ENCODE data around the gene CD9.
A peak's percentile ranks its signal among the peaks of the same experiment; 100 is the strongest.

CD9 gene

DNA sequence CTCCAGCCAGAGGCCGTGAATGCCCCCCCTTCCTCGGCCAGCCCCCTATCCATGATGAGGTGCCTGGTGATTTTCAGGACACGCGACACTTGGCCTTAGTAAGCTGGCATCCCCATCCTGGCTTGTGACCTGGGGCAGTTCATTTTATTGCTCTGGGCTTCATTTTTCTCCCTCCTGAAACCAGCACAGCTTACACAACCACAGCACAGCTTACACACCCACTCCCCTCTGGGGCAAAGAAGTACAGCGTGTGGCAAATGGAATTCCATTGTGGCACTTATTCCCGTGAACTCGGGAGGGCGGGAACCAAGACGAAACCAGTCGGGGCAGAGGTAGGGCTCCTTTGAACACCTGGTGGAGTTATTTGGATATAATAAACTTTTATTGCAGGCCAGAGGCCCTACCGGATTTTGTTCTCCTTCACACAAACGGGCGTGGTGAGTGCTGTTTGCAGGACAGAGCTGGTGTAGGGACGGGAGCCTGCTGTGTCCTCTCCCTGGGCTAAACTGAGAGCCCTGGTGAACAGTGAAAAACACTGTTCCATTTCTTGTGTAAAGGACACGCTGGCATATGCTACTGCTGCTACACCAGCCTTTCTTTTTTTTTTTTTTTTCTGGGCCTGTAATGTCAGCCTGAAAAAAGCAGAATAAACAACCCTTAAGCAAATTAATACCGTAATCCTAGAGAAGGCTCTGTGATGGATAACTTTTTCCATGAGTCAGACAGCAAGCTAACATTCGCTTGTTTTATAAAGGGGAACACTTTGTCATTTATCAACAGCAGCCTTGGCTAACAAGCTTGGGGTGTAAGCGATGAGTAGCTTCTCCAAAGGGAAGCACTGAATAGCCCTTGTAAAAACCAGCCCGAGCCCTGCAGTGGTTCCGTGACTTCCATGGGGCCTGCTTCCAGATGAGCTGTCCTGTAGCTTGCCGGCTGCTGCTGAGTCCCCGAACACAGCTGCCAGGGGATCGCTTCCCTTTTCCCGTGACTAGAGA, 29.3 kb downstream of the CD9 start:
- H3K36me3 ChIP-seq (ENCODE audit: control insufficient read depth, insufficient read depth, low read length): no peaks in the 10 kb centered on the region
- DNase-seq: no peak
- H3K27me3 ChIP-seq (replicated peaks; ENCODE audit: control insufficient read depth, insufficient read depth, low read length, poor library complexity, severe bottlenecking): no peaks in the 10 kb centered on the region
- no peaks in the 10 kb centered on the region for H3K9me3 ChIP-seq (ENCODE audit: control insufficient read depth, low read length)
- H3K27ac ChIP-seq (ENCODE audit: insufficient read depth, low read length, poor library complexity, severe bottlenecking): no peak overlapping the region
- peaks cover 6% of the 10 kb centered on the region for H3K4me1 ChIP-seq (ENCODE audit: control insufficient read depth, insufficient read depth, low read length, poor library complexity, severe bottlenecking)
- no peak overlapping the region for H3K4me3 ChIP-seq (ENCODE audit: insufficient read depth, low read depth, low read length, poor library complexity, severe bottlenecking)

DNA sequence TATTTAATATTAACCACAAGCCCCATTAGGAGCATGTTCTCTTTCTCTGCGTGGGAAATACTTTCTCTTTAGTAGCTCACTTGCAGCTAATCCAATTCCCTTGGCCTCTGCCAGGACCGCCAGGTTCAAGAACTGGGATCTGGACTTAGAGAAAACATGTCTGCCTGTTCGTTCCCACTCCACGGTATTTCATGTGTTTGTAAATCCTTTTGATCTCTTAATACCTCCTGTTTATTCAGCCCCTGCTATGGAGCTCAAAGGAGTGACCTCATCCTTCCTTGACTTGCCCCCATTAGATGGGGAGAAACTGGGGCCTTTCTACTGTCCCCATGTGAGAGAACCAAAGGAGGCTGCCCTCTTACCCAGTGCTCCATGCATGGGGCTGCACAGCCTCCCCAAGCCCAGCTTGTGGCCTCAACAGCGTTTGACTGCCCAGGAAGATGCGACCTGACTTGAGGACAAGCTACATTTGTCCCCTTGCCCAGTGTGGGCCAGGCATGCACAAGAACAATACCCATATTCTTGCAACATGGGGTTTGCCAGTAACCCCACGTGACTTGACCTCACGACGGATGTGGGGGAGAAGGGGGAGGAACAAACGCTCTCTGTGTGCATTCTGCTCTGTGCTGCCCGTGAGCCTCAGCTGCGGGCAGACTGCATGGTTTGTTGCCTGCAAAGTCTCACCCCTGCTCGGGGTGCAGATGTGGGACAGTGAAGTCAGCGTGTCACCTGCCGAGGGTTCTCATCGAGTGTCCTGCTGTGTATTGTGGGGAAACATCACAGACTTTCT, 30.3 kb downstream of the CD9 start:
- peak; percentile 51 to 69 (median 68) for DNase-seq
- H3K4me1 ChIP-seq (ENCODE audit: control insufficient read depth, insufficient read depth, low read length, poor library complexity, severe bottlenecking): peaks cover 6% of the 10 kb centered on the region
- no peaks in the 10 kb centered on the region for H3K9me3 ChIP-seq (ENCODE audit: control insufficient read depth, low read length)
- no peaks in the 10 kb centered on the region for H3K36me3 ChIP-seq (ENCODE audit: control insufficient read depth, insufficient read depth, low read length)
- H3K27ac ChIP-seq (ENCODE audit: insufficient read depth, low read length, poor library complexity, severe bottlenecking): peak overlapping the region; percentile 37
- no peaks in the 10 kb centered on the region for H3K27me3 ChIP-seq (replicated peaks; ENCODE audit: control insufficient read depth, insufficient read depth, low read length, poor library complexity, severe bottlenecking)
- H3K4me3 ChIP-seq (ENCODE audit: insufficient read depth, low read depth, low read length, poor library complexity, severe bottlenecking): no peak overlapping the region

DNA sequence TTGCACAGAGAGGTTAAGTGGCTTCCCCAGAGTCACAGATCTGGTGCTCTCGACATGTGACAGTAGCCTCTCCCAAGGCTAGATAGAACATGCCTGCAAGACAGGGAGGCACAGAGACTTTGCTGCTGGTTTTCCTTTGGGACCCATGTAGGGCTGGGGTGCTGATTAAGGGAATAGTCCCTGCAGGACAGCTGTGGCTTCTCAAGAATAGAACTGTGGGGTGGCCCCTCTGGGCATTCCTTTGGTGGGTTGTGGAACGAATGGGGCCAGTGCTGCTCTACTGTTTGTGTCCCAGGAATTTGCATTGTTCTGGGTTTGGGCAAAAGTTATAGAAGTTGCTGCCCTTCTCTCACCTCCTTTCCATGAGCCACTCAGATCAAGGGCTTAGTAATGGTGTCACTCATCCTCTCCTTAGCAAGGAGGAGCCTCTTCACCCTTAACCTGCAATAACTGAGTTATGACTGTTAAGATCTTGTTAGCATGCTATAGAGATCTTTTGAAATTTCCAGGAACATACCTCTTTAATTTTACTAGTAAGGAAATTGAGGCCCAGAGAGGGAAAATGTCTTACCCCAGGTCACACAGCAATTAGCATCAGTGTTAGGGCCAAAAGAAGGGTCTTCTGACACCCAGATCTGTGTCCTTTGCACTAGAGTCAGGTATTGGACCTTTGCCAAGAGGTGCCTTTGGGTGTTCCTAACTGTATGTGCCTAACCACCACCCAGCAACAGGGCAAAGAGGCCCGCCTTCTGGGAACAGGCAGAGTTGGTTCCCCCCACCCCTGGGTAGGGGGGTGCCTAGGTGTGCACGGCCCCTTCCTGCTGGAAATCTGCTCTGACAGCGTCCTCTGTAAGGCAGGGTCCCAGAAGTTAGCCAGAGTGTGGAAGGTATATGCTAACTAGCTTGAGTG, 31.4 kb downstream of the CD9 start:
- Histone ChIP-seq H3K36me3 (ENCODE audit: control insufficient read depth, insufficient read depth, low read length) (no peaks in the 10 kb centered on the region), H3K9me3 (ENCODE audit: control insufficient read depth, low read length) (no peaks in the 10 kb centered on the region), H3K4me3 (ENCODE audit: insufficient read depth, low read depth, low read length, poor library complexity, severe bottlenecking) (no peak overlapping the region), H3K4me1 (ENCODE audit: control insufficient read depth, insufficient read depth, low read length, poor library complexity, severe bottlenecking) (peaks cover 6% of the 10 kb centered on the region), H3K27ac (ENCODE audit: insufficient read depth, low read length, poor library complexity, severe bottlenecking) (peak overlapping the region; percentile 37), H3K27me3 (replicated peaks; ENCODE audit: control insufficient read depth, insufficient read depth, low read length, poor library complexity, severe bottlenecking) (no peaks in the 10 kb centered on the region)
- DNase-seq: no peak

DNA sequence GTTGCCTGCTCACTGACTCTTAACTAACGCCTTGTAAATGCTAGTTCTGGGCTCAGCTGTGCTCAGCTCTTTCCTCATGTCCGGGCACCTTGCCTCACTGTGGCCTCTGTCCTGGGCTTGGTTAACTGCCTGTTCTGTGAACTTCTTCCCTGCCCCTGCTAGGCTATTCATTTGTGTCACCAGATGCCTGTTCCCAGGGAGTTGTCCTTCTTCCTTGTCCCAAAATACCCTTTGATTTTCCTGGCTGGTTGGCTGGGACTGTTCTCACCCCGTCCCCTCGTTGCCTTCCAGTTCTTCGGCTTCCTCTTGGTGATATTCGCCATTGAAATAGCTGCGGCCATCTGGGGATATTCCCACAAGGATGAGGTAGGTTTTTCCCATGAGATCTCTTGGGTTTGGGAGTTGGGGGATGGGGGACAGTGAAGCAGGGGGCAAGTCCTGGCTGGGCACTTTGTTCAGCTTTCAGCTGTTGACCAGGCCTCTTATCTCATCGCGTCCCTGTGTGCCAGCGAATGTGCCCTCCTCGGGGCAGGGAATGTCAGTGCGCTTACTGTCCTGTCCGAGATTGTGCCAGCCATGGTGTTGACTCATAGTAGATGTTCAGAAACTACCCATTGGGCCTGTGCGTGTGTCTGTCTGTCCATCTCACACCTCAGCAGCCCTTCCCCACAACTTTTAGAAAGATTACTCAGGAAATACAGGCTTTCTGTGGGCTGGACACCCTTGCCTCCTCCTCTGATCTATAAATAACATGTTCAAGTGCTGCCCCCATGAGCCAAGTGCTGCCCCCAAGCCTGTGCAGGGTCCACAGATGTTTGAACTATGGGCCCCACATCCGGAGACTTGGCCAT, 33.1 kb downstream of the CD9 start:
- H3K4me1 ChIP-seq (ENCODE audit: control insufficient read depth, insufficient read depth, low read length, poor library complexity, severe bottlenecking): peaks cover 6% of the 10 kb centered on the region
- H3K27ac ChIP-seq (ENCODE audit: insufficient read depth, low read length, poor library complexity, severe bottlenecking): no peak overlapping the region
- H3K36me3 ChIP-seq (ENCODE audit: control insufficient read depth, insufficient read depth, low read length): no peaks in the 10 kb centered on the region

DNA sequence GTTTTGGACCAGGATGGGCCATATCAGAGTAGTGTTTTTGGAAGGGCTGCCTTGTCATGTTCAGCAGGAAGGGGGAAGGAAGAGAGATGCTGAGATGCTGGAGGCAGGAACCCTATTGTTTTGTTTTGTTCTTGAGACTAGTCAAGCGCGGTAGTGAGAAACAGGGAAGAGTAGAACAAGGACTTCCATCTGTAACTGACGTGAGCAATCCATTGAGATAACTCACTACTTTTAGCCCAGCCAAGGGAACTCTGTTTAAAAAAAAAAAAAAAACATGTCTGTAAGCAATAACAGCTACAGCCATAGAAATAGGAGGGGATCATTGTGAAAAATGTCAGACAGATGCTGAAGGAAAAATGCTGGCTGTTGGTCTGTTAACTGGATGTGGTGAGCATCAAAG, 34.0 kb downstream of the CD9 start:
- Histone ChIP-seq H3K4me1 (ENCODE audit: control insufficient read depth, insufficient read depth, low read length, poor library complexity, severe bottlenecking) (peaks cover 6% of the 10 kb centered on the region), H3K27ac (ENCODE audit: insufficient read depth, low read length, poor library complexity, severe bottlenecking) (no peak overlapping the region), H3K9me3 (ENCODE audit: control insufficient read depth, low read length) (no peaks in the 10 kb centered on the region), H3K4me3 (ENCODE audit: insufficient read depth, low read depth, low read length, poor library complexity, severe bottlenecking) (no peak overlapping the region), H3K36me3 (ENCODE audit: control insufficient read depth, insufficient read depth, low read length) (no peaks in the 10 kb centered on the region), H3K27me3 (replicated peaks; ENCODE audit: control insufficient read depth, insufficient read depth, low read length, poor library complexity, severe bottlenecking) (no peaks in the 10 kb centered on the region)
- no peak for DNase-seq

More for the DNA sequence above, 33.1 kb downstream of the CD9 start:
- no peaks in the 10 kb centered on the region for H3K27me3 ChIP-seq (replicated peaks; ENCODE audit: control insufficient read depth, insufficient read depth, low read length, poor library complexity, severe bottlenecking)
- DNase-seq: no peak
- no peaks in the 10 kb centered on the region for H3K9me3 ChIP-seq (ENCODE audit: control insufficient read depth, low read length)
- H3K4me3 ChIP-seq (ENCODE audit: insufficient read depth, low read depth, low read length, poor library complexity, severe bottlenecking): no peak overlapping the region

DNA sequence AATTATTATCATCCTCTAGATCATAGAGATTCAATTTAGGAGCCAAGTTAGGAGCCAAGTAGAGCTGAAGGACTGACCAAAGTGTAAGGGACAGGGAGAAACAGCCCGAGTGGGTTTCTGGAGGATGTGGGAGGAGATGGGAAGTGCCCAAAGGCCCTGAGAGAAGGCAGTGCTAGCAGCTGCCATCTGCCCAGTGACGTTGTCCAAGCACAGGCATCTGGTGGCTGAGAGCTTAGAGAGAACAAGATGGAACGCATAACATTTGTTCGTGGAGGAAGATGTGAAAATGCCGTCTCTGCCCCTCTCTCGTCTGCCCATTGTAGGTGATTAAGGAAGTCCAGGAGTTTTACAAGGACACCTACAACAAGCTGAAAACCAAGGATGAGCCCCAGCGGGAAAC, 34.7 kb downstream of the CD9 start:
- Histone ChIP-seq H3K4me3 (ENCODE audit: insufficient read depth, low read depth, low read length, poor library complexity, severe bottlenecking) (no peak overlapping the region), H3K27ac (ENCODE audit: insufficient read depth, low read length, poor library complexity, severe bottlenecking) (no peak overlapping the region), H3K36me3 (ENCODE audit: control insufficient read depth, insufficient read depth, low read length) (no peaks in the 10 kb centered on the region), H3K27me3 (replicated peaks; ENCODE audit: control insufficient read depth, insufficient read depth, low read length, poor library complexity, severe bottlenecking) (no peaks in the 10 kb centered on the region), H3K4me1 (ENCODE audit: control insufficient read depth, insufficient read depth, low read length, poor library complexity, severe bottlenecking) (peaks cover 6% of the 10 kb centered on the region), H3K9me3 (ENCODE audit: control insufficient read depth, low read length) (no peaks in the 10 kb centered on the region)
- DNase-seq: no peak

DNA sequence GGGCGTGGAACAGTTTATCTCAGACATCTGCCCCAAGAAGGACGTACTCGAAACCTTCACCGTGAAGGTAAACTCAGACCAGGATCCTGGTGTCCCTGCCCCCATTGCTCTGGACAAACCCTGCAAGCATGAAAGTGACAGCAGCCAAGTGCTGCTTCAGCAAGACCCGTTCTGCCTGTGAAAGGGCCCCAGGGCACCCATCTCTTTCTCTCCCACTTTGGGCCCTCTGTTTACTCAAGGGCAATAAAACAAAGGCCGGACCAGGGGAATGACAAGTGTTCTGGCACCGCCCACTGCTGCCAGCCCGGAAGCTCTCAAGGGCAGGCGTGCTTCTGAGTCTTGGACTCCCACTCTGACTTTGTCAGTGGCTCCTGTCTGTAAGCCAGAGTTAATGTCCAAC, 35.3 kb downstream of the CD9 start:
- Histone ChIP-seq H3K27ac (ENCODE audit: insufficient read depth, low read length, poor library complexity, severe bottlenecking) (no peak overlapping the region), H3K4me1 (ENCODE audit: control insufficient read depth, insufficient read depth, low read length, poor library complexity, severe bottlenecking) (peaks cover 1% of the 10 kb centered on the region), H3K36me3 (ENCODE audit: control insufficient read depth, insufficient read depth, low read length) (no peaks in the 10 kb centered on the region), H3K9me3 (ENCODE audit: control insufficient read depth, low read length) (no peaks in the 10 kb centered on the region), H3K27me3 (replicated peaks; ENCODE audit: control insufficient read depth, insufficient read depth, low read length, poor library complexity, severe bottlenecking) (no peaks in the 10 kb centered on the region), H3K4me3 (ENCODE audit: insufficient read depth, low read depth, low read length, poor library complexity, severe bottlenecking) (no peak overlapping the region)
- no peak for DNase-seq

DNA sequence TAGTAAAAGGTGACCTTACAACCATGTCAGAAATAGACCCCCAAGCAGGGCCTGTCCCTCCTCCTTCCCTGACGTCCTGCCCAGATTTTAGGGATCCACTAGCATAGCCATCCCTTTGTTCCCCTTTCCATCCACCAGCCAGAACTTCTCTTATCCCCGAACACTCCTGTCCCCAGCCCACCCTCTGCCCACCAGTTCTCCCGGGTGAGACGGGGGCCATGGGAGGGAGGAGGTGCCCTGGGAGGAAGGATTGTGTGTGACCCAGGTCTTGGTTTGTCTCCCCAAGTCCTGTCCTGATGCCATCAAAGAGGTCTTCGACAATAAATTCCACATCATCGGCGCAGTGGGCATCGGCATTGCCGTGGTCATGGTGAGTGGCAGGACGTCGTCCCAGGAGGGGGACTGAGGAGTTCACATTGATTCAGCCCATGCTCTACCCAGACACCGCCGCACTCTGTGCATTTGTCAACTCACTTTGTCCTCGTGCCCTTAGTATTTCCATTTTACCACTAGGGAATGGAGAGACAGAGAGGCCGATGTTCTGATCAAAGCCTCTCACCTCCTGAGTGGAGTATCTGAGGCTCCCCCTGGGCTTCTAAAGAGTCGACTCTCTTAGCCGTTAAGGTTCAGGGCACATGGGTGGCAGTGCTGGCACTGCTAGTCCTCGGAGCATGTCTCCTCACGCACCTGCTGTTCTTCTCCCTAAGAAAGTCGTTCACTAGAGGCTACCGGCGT, 35.9 kb downstream of the CD9 start:
- Histone ChIP-seq H3K36me3 (ENCODE audit: control insufficient read depth, insufficient read depth, low read length) (no peaks in the 10 kb centered on the region), H3K4me3 (ENCODE audit: insufficient read depth, low read depth, low read length, poor library complexity, severe bottlenecking) (no peak overlapping the region), H3K4me1 (ENCODE audit: control insufficient read depth, insufficient read depth, low read length, poor library complexity, severe bottlenecking) (no peaks in the 10 kb centered on the region), H3K27me3 (replicated peaks; ENCODE audit: control insufficient read depth, insufficient read depth, low read length, poor library complexity, severe bottlenecking) (no peaks in the 10 kb centered on the region), H3K27ac (ENCODE audit: insufficient read depth, low read length, poor library complexity, severe bottlenecking) (no peak overlapping the region), H3K9me3 (ENCODE audit: control insufficient read depth, low read length) (no peaks in the 10 kb centered on the region)
- no peak for DNase-seq
